Stimulated activated CD8-positive, alpha-beta memory T cell treated with anti-CD3 and anti-CD28 coated beads, Interleukin-12 subunit alpha, Interleukin-12 subunit beta, amount 100 ng/mL, for 1 hour (primary cell): Measurements from ENCODE around the gene POGLUT3.
A peak's percentile ranks its signal among the peaks of the same experiment; 100 is the strongest.

Experiments
- DNase-seq: peaks from one replicate; pipeline ENCODE4 v3.0.0-alpha.2; 2020; ENCODE audit warnings: low read depth

POGLUT3 gene

GRCh38 chr11:108498046-108498815 is at the start of gene POGLUT3:
POGLUT3 (minus strand) TSS chr11:108498384; CDS start chr11:108498366, 18 bp downstream.
- no peak for DNase-seq

GRCh38 chr11:108545909-108546501 is 47.8 kb upstream of the POGLUT3 start:
- DNase-seq: no peak

GRCh38 chr11:108543316-108543964 is 45.3 kb upstream of the POGLUT3 start:
- DNase-seq: no peak

- no peak for DNase-seq
Measured at GRCh38 chr11:108541531-108541930, 43.3 kb upstream of the POGLUT3 start.

- DNase-seq: no peak
Measured at GRCh38 chr11:108538502-108538901, 40.3 kb upstream of the POGLUT3 start.

- peak; percentile 8 for DNase-seq
Measured at GRCh38 chr11:108538022-108538424, 39.8 kb upstream of the POGLUT3 start.

GRCh38 chr11:108536783-108537182 is 38.6 kb upstream of the POGLUT3 start:
- DNase-seq: no peak

GRCh38 chr11:108535384-108535955 is 37.3 kb upstream of the POGLUT3 start:
- no peak for DNase-seq

- DNase-seq: no peak
Measured at GRCh38 chr11:108534274-108534882, 36.2 kb upstream of the POGLUT3 start.

- no peak for DNase-seq
Measured at GRCh38 chr11:108530426-108530825, 32.2 kb upstream of the POGLUT3 start.

- DNase-seq: no peak
Measured at GRCh38 chr11:108527382-108527781, 29.2 kb upstream of the POGLUT3 start.

GRCh38 chr11:108525161-108525560 is 27.0 kb upstream of the POGLUT3 start:
- no peak for DNase-seq

- no peak for DNase-seq
Measured at GRCh38 chr11:108524422-108524821, 26.2 kb upstream of the POGLUT3 start.

GRCh38 chr11:108522318-108522717 is 24.1 kb upstream of the POGLUT3 start:
- DNase-seq: no peak

GRCh38 chr11:108518581-108518980 is 20.4 kb upstream of the POGLUT3 start:
- no peak for DNase-seq

GRCh38 chr11:108516125-108516524 is 17.9 kb upstream of the POGLUT3 start:
- DNase-seq: no peak

GRCh38 chr11:108512708-108513107 is 14.5 kb upstream of the POGLUT3 start:
- DNase-seq: no peak

- no peak for DNase-seq
Measured at GRCh38 chr11:108511851-108512474, 13.8 kb upstream of the POGLUT3 start.

GRCh38 chr11:108508653-108509593 is 10.7 kb upstream of the POGLUT3 start:
- DNase-seq: no peak

GRCh38 chr11:108501396-108501795 is 3.2 kb upstream of the POGLUT3 start:
- DNase-seq: no peak

- DNase-seq: no peak
Measured at GRCh38 chr11:108500721-108501120, 2.5 kb upstream of the POGLUT3 start.
